ENCODE measurements around the gene GASK1A. TPM values are rescaled to one million over a fixed set of nuclear protein-coding genes. Genes with fewer than 3 reads are reported as not detected.
"Not testable (repeated sequence)": the region's sequence is repeated elsewhere in the genome, so short reads cannot be mapped to it uniquely, and the experiment has no call there.

The GASK1A gene
- total and polyA plus RNA-seq, 7 donors, result 0.92 to 32.7 (median 8.1) TPM

- H3K9me3 ChIP-seq, result peaks cover 0 to 12% (median 0%) of the 10 kb centered on the region in 4 donors
- no peak for DNase-seq
- peak in 2 of 4 donors; percentile 19 to 24 for TF ChIP-seq POLR2AphosphoS5 (IDR thresholded peaks at IDR 0.05)
- no peak for TF ChIP-seq EP300 (IDR thresholded peaks at IDR 0.05)
- intact Hi-C loops (cut with DNase I), result no loop called here
- WGBS, 2 donors, result 81 to 83% methylated on average over 3 of the region's 3 CpGs
- no peak overlapping the region for H3K27ac ChIP-seq
- H3K36me3 ChIP-seq, result no peaks in the 10 kb centered on the region
- no peak overlapping the region for H3K4me3 ChIP-seq
- peaks cover 0 to 13% (median 5%) of the 10 kb centered on the region in 4 donors for H3K4me1 ChIP-seq
- no peaks in the 10 kb centered on the region for H3K27me3 ChIP-seq
These were observed 64.1 kb downstream of the GASK1A start for GRCh38 chr3:43043071-43043766.

GRCh38 chr3:43043793-43044192 is 64.7 kb downstream of the GASK1A start:
- intact Hi-C loops (cut with DNase I), result no loop called here
- TF ChIP-seq CTCF (IDR thresholded peaks at IDR 0.05), result no peak
- no peak for DNase-seq
- Histone ChIP-seq H3K27me3 (no peaks in the 10 kb centered on the region), H3K27ac (no peak overlapping the region), H3K4me1 (peaks cover 0 to 13% (median 5%) of the 10 kb centered on the region in 4 donors), H3K9me3 (peaks cover 0 to 12% (median 0%) of the 10 kb centered on the region in 4 donors), H3K36me3 (no peaks in the 10 kb centered on the region), H3K4me3 (no peak overlapping the region)
- WGBS, 2 donors, result 85 to 88% methylated on average over 2 of the region's 2 CpGs

DNA sequence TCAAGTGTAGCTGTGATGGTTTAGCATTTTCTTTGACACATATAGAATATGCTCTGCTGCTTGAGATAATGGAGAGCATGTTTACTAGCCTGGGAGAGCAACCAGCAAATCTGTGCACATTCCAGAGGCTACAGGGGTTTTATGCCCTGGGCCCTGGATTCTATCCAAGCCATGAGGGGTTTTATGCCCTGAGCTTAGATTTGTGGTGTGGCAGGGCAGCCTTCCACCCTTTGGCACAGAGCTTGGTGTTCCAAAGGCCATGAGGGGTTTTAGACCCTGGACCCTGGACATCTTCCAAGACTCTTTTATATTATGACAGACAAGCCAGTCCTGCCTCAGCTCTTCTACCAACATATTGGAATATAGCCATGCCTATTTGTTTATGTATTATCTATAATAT is 66.0 kb downstream of the GASK1A start:
- H3K36me3 ChIP-seq; intact Hi-C loops (cut with DNase I); H3K27me3 ChIP-seq; H3K27ac ChIP-seq; H3K4me3 ChIP-seq; DNase-seq: not testable (repeated sequence)
- Histone ChIP-seq H3K4me1 (peaks cover 0 to 13% (median 5%) of the 10 kb centered on the region in 4 donors), H3K9me3 (peaks cover 0 to 12% (median 4%) of the 10 kb centered on the region in 4 donors)

GRCh38 chr3:43046583-43046982 is 67.5 kb downstream of the GASK1A start:
- Histone ChIP-seq H3K27me3 (no peaks in the 10 kb centered on the region), H3K4me1 (peaks cover 0 to 13% (median 5%) of the 10 kb centered on the region in 4 donors), H3K4me3 (no peak overlapping the region), H3K9me3 (peaks cover 0 to 12% (median 5%) of the 10 kb centered on the region in 4 donors), H3K27ac (no peak overlapping the region), H3K36me3 (no peaks in the 10 kb centered on the region)
- DNase-seq, result no peak
- intact Hi-C loops (cut with DNase I), result no loop called here
- TF ChIP-seq POLR2A (IDR thresholded peaks at IDR 0.05) (no peak), CTCF (IDR thresholded peaks at IDR 0.05) (no peak), POLR2AphosphoS5 (IDR thresholded peaks at IDR 0.05) (no peak), EP300 (IDR thresholded peaks at IDR 0.05) (no peak)
- WGBS, 2 donors, result 20 to 54% methylated on average over 1 of the region's 1 CpG

- Histone ChIP-seq H3K27me3 (no peaks in the 10 kb centered on the region), H3K9me3 (peaks cover 0 to 12% (median 5%) of the 10 kb centered on the region in 4 donors), H3K27ac (no peak overlapping the region), H3K4me3 (no peak overlapping the region), H3K4me1 (peaks cover 0 to 5% (median 2%) of the 10 kb centered on the region in 4 donors), H3K36me3 (no peaks in the 10 kb centered on the region)
- no peak for DNase-seq
- TF ChIP-seq POLR2AphosphoS5 (IDR thresholded peaks at IDR 0.05), result no peak
- no peak for TF ChIP-seq POLR2A (IDR thresholded peaks at IDR 0.05)
- no peak for TF ChIP-seq CTCF (IDR thresholded peaks at IDR 0.05)
- no peak for TF ChIP-seq EP300 (IDR thresholded peaks at IDR 0.05)
- intact Hi-C loops (cut with DNase I), result no loop called here
These were observed 69.4 kb downstream of the GASK1A start for GRCh38 chr3:43048470-43048869.

DNA sequence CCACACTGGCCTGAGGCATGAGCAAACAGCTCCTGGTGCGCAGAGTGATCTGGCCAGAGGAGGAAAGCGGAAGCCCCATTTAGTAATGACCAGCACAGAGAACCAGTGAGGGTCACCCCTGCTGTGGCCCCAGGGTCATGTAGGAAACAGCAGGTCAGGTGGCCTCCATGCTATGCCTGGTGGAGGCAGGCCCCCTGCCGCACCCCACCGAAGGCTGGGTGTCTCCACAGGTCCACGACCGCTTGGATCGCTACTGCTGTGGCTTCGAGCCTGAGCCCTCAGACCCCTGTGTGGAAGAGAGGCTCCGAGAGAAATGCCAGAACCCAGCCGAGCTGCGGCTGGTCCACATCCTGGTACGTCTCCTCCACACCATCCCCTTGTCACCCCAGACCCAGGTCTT is 74.2 kb downstream of the GASK1A start:
- H3K36me3 ChIP-seq, result peaks cover 0 to under 1% (median 0%) of the 10 kb centered on the region in 4 donors
- WGBS, 2 donors, result 96% methylated on average over 12 of the region's 12 CpGs
- TF ChIP-seq POLR2A (IDR thresholded peaks at IDR 0.05), result no peak
- no peak for TF ChIP-seq POLR2AphosphoS5 (IDR thresholded peaks at IDR 0.05)
- TF ChIP-seq CTCF (IDR thresholded peaks at IDR 0.05), result no peak
- TF ChIP-seq EP300 (IDR thresholded peaks at IDR 0.05), result no peak
- no peak overlapping the region for H3K4me3 ChIP-seq
- intact Hi-C loops (cut with DNase I), result no loop called here
- H3K27me3 ChIP-seq, result no peaks in the 10 kb centered on the region
- no peaks in the 10 kb centered on the region for H3K4me1 ChIP-seq
- DNase-seq, result no peak
- peaks cover 0 to 10% (median 0%) of the 10 kb centered on the region in 4 donors for H3K9me3 ChIP-seq
- no peak overlapping the region for H3K27ac ChIP-seq

Measured in sigmoid colon (tissue), 7 donors.